HFF-Myc (cell line): Measurements from ENCODE around the gene LDLRAD4.

ENCODE experiments used
- DNase-seq: peaks from one replicate; pipeline ENCODE4 v3.0.0-alpha.2; 2011; ENCODE audit warnings: low read depth; ENCODE audit errors: extremely low read depth
- H3K4me3 ChIP-seq: replicated peaks from 2 replicates; pipeline ENCODE4 v1.5.1; 2011; ENCODE audit warnings: low read depth, mild to moderate bottlenecking, control low read depth, low read length
- TF ChIP-seq, protein P1 (sequence below): IDR thresholded peaks from 2 replicates; pipeline ENCODE4 v1.5.1; 2012; ENCODE audit warnings: mild to moderate bottlenecking, low read depth, low read length, control low read depth; ENCODE audit errors: missing control alignments

Gene LDLRAD4

GRCh38 chr18:13409997-13410396, 191.4 kb downstream of the LDLRAD4 start:
- TF ChIP-seq, protein P1, sequence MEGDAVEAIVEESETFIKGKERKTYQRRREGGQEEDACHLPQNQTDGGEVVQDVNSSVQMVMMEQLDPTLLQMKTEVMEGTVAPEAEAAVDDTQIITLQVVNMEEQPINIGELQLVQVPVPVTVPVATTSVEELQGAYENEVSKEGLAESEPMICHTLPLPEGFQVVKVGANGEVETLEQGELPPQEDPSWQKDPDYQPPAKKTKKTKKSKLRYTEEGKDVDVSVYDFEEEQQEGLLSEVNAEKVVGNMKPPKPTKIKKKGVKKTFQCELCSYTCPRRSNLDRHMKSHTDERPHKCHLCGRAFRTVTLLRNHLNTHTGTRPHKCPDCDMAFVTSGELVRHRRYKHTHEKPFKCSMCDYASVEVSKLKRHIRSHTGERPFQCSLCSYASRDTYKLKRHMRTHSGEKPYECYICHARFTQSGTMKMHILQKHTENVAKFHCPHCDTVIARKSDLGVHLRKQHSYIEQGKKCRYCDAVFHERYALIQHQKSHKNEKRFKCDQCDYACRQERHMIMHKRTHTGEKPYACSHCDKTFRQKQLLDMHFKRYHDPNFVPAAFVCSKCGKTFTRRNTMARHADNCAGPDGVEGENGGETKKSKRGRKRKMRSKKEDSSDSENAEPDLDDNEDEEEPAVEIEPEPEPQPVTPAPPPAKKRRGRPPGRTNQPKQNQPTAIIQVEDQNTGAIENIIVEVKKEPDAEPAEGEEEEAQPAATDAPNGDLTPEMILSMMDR: no peak
- DNase-seq: no peak
- no peak overlapping the region for H3K4me3 ChIP-seq

DNA sequence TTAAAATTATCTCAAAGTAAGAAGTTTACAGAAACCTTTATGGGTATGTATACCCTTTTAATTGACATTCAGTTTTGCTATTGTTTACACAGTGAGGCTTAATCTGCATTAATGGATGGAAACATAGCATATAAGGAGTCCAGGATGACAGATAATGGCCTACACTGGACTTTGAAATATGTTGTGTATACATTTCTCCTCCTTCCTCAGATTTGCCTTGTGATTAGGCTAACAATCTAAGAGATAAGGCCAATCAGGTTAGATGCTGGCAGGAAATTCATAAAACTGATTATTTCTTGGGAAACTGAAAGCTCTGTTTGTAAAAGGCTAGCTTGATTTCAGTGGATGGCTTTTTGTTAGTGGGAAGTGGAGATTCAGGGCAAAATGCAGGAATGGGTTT, 191.9 kb downstream of the LDLRAD4 start:
- no peak overlapping the region for H3K4me3 ChIP-seq
- TF ChIP-seq, protein P1: no peak
- no peak for DNase-seq

DNA sequence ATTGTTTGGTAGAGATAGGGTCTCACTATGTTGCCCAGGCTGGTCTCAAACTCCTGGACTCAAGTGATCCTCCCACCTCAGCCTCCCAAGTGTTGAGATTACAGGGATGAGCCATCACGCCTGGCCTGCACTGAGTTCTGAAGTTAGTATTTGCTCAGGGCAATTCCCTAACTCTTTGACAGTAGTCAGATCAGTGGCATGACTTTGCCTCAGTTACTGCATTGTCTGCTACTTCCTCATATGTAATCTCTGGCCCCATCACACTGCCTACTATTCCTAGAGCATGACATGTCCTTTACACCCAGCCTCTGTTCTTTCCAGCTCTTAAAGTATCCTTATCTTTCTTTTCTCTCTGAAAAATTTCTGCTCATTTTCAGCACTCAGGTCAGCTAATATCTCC, 193.5 kb downstream of the LDLRAD4 start:
- TF ChIP-seq, protein P1: no peak
- H3K4me3 ChIP-seq: no peak overlapping the region
- no peak for DNase-seq

GRCh38 chr18:13412901-13413300, 194.3 kb downstream of the LDLRAD4 start:
- no peak for DNase-seq

DNA sequence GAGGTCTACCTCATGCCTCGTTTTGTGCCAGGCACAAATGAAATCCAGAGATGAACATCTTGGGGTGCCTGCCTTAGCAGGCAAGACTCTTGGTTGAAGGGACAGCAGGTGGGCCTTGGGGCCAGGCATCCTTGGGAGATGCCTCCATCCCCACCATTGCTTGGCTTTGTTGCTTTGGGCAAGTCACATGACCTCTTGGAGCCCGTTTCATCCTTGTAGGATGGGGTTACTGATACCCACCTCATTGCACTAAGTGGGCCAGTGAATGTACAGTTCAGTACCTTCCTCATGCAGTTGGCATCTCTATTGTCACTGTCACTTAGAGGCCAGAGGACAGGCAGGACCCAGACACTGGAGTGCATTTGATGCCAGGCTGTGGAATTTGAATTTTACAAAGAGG, 195.5 kb downstream of the LDLRAD4 start:
- TF ChIP-seq, protein P1: no peak
- no peak for DNase-seq
- H3K4me3 ChIP-seq: no peak overlapping the region

More at GRCh38 chr18:13412901-13413300, 194.3 kb downstream of the LDLRAD4 start:
- H3K4me3 ChIP-seq: no peak overlapping the region
- TF ChIP-seq, protein P1: no peak

DNA sequence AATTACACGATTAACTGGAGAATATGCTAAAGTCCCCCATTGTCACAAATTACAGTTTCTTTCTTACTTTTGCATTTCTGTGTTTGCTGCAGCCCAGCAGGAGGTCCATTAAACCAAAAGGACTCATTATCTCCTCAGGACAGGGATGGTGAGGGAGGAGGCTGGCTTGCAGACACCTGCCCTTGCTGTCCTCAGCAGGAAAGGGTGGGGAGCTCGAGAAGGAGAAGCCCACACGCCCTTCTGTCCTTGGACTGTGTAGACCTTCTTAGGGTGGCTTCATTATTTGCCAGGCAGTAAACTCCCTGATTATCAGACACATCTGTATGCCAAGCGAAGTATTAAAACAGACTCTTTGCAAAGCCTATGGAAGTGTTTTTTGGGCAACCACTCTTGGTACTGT, 196.0 kb downstream of the LDLRAD4 start:
- TF ChIP-seq, protein P1: no peak
- DNase-seq: no peak
- no peak overlapping the region for H3K4me3 ChIP-seq

DNA sequence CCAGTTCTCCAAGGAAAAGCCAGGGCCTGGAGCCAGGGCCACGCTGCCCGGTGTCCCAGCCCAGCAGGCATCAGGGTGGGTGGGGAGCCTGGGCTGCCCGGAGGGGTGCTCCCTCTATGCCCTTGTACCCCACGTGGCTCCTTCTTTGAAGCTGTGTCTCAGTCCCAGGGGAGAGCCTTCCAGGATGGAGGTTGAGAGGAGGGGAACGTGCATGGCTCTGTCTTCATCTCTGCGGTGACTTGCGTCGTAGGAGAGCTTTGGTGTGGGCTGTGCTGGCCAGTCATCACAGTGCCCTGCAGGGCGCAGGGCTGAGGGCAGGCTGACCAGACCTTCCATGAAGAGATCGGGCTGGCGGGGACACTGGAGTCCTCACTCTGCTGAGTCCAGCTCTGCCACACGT, 197.2 kb downstream of the LDLRAD4 start:
- TF ChIP-seq, protein P1: no peak
- DNase-seq: no peak
- H3K4me3 ChIP-seq: no peak overlapping the region
